Measurements from ENCODE around the gene EXOC3L1.

Gene EXOC3L1

GRCh38 chr16:67197704-67198103 lies 7.8 kb upstream of the EXOC3L1 start:
- DNase-seq (ENCODE audit: low read depth, low spot score), result no peak
- ChIA-PET CTCF (interaction anchor here (0.7 to 9.3 kb wide), 22 partner anchors 8 to 303 kb away, joined by 3 to 83 read pairs (median 4); partner anchors contain the start of genes EXOC3L1, SLC9A5 and TMEM208), POLR2A (interaction anchor here (0.7 to 1.8 kb wide), 6 partner anchors 10 to 47 kb away, joined by 3 to 7 read pairs (median 3); partner anchors contain the start of gene NOL3)
- H3K4me3 ChIP-seq (ENCODE audit: low read depth, low read length), result no peak overlapping the region
- TF ChIP-seq CTCF (IDR thresholded peaks at IDR 0.05; ENCODE audit: insufficient read depth, low read length, missing control alignments), result no peak

GRCh38 chr16:67196881-67197280 lies 6.9 kb upstream of the EXOC3L1 start:
- ChIA-PET CTCF (interaction anchor here (0.8 to 9.3 kb wide), 6 partner anchors 12 to 269 kb away, joined by 3 to 83 read pairs (median 6); partner anchors contain the start of gene TMEM208), POLR2A (interaction anchor here (0.9 to 1.8 kb wide), 2 partner anchors 11 to 21 kb away, joined by 3 to 7 read pairs; no protein-coding TSS in a partner anchor)
- TF ChIP-seq CTCF (IDR thresholded peaks at IDR 0.05; ENCODE audit: insufficient read depth, low read length, missing control alignments), result no peak

GRCh38 chr16:67195676-67196075 lies 5.7 kb upstream of the EXOC3L1 start:
- DNase-seq (ENCODE audit: low read depth, low spot score), result no peak
- ChIA-PET CTCF (interaction anchor here (0.9 to 9.3 kb wide), 3 partner anchors 11 to 31 kb away, joined by 3 to 83 read pairs (median 10); partner anchors contain the start of gene TMEM208), POLR2A (no interaction called here)
- no peak for TF ChIP-seq CTCF (IDR thresholded peaks at IDR 0.05; ENCODE audit: insufficient read depth, low read length, missing control alignments)
- H3K4me3 ChIP-seq (ENCODE audit: low read depth, low read length), result no peak overlapping the region

More at GRCh38 chr16:67196881-67197280, 6.9 kb upstream of the EXOC3L1 start:
- no peak overlapping the region for H3K4me3 ChIP-seq (ENCODE audit: low read depth, low read length)
- DNase-seq (ENCODE audit: low read depth, low spot score), result no peak

GRCh38 chr16:67194260-67194659 lies 4.3 kb upstream of the EXOC3L1 start:
- ChIA-PET CTCF (interaction anchor here (1.7 to 9.3 kb wide), 3 partner anchors 9 to 39 kb away, joined by 5 to 83 read pairs (median 10); no protein-coding TSS in a partner anchor), POLR2A (interaction anchor here (1.1 kb wide), 1 partner anchor 13 kb away, joined by 3 read pairs; no protein-coding TSS in a partner anchor)
- no peak for DNase-seq (ENCODE audit: low read depth, low spot score)
- no peak for TF ChIP-seq CTCF (IDR thresholded peaks at IDR 0.05; ENCODE audit: insufficient read depth, low read length, missing control alignments)
- H3K4me3 ChIP-seq (ENCODE audit: low read depth, low read length), result no peak overlapping the region

GRCh38 chr16:67193536-67193935 lies 3.6 kb upstream of the EXOC3L1 start:
- DNase-seq (ENCODE audit: low read depth, low spot score), result no peak
- TF ChIP-seq CTCF (IDR thresholded peaks at IDR 0.05; ENCODE audit: insufficient read depth, low read length, missing control alignments), result no peak
- ChIA-PET POLR2A (interaction anchor here (1.1 kb wide), 1 partner anchor 14 kb away, joined by 3 read pairs; no protein-coding TSS in a partner anchor), CTCF (interaction anchor here (0.7 to 9.3 kb wide), 4 partner anchors 9 to 39 kb away, joined by 3 to 83 read pairs (median 8); no protein-coding TSS in a partner anchor)
- H3K4me3 ChIP-seq (ENCODE audit: low read depth, low read length), result peak overlapping the region; percentile 97

- peak overlapping the region; percentile 97 for H3K4me3 ChIP-seq (ENCODE audit: low read depth, low read length)
- DNase-seq (ENCODE audit: low read depth, low spot score), result no peak
- ChIA-PET POLR2A (no interaction called here), CTCF (interaction anchor here (0.7 to 9.3 kb wide), 3 partner anchors 10 to 238 kb away, joined by 3 to 83 read pairs (median 3); no protein-coding TSS in a partner anchor)
- TF ChIP-seq CTCF (IDR thresholded peaks at IDR 0.05; ENCODE audit: insufficient read depth, low read length, missing control alignments), result no peak
These were observed 2.9 kb upstream of the EXOC3L1 start for GRCh38 chr16:67192781-67193361.

Data from AG04449 (cell line).